ENCODE data around the gene ZNF579.

Gene ZNF579

GRCh38 chr19:55527197-55528029, 53.2 kb downstream of the ZNF579 start:
- no peak for DNase-seq (ENCODE audit: low read depth)
- no peak for TF ChIP-seq CTCF (IDR thresholded peaks at IDR 0.05; ENCODE audit: control insufficient read depth, insufficient read depth, low read depth, low read length, missing control alignments)
- H3K4me3 ChIP-seq (ENCODE audit: control insufficient read depth, low read depth, low read length): no peak overlapping the region

All from AG09309 (cell line).